ENCODE data around the gene MMP11. TPM values are rescaled to one million over a fixed set of nuclear protein-coding genes. Genes with fewer than 3 reads are reported as not detected.
"Not testable (repeated sequence)": the region's sequence is repeated elsewhere in the genome, so short reads cannot be mapped to it uniquely, and the experiment has no call there.

MMP11 gene
- polyA plus RNA-seq (2013), result 3.2 and 3.6 TPM in 2 replicates

- WGBS (ENCODE audit: extremely low coverage, insufficient coverage, insufficient read length), result no CpG with 5 or more reads among the region's 79 CpGs
- no peaks in the 10 kb centered on the region for H3K9me3 ChIP-seq (ENCODE audit: insufficient read depth, low read depth, low read length)
- H3K14ac ChIP-seq (ENCODE audit: low read length), result peak within 1 kb of the TSS; percentile 86
- peaks cover 4% of the 10 kb centered on the region for H3K79me2 ChIP-seq (ENCODE audit: control insufficient read depth, insufficient read depth, low read length, poor library complexity)
- H3K4me3 ChIP-seq (ENCODE audit: low read depth, low read length), result peak within 1 kb of the TSS; percentile 66
- peak within 1 kb of the TSS; percentile 71 for H2AFZ ChIP-seq (ENCODE audit: insufficient read depth, low read length, poor library complexity)
- peaks cover 4% of the 10 kb centered on the region for H3K27me3 ChIP-seq (ENCODE audit: insufficient read depth, low read length)
- H2BK5ac ChIP-seq (ENCODE audit: low read depth, low read length, poor library complexity), result peak within 1 kb of the TSS; percentile 42
- H3K4me2 ChIP-seq (ENCODE audit: low read length), result peak within 1 kb of the TSS; percentile 79
- peak within 1 kb of the TSS; percentile 78 for H2BK12ac ChIP-seq (ENCODE audit: low read length)
- peaks cover 27% of the 10 kb centered on the region in 2 experiments for H3K4me1 ChIP-seq (ENCODE audit: control insufficient read depth in 1 of 2, insufficient read depth in 2 of 2, low read length in 2 of 2)
- peak within 1 kb of the TSS; percentile 83 for H4K12ac ChIP-seq (ENCODE audit: low read depth, low read length)
- DNase-seq, result peak; percentile 43 to 66
- H3K23ac ChIP-seq (ENCODE audit: low read length), result no peak within 1 kb of the TSS
- H3K79me1 ChIP-seq (ENCODE audit: low read length), result peaks cover 15% of the 10 kb centered on the region
- peak within 1 kb of the TSS; percentile 85 for H3K18ac ChIP-seq (ENCODE audit: low read length)
- H2BK120ac ChIP-seq (ENCODE audit: insufficient read depth, low read length, poor library complexity), result peak within 1 kb of the TSS; percentile 71
- H3K9ac ChIP-seq (ENCODE audit: low read length), result peak within 1 kb of the TSS; percentile 55
- no peaks in the 10 kb centered on the region for H3K36me3 ChIP-seq (ENCODE audit: control insufficient read depth in 1 of 2, insufficient read depth in 2 of 2, low read length in 2 of 2)
- peak within 1 kb of the TSS; percentile 87 for H4K8ac ChIP-seq (ENCODE audit: low read depth, low read length)
- H3K27ac ChIP-seq (ENCODE audit: low read depth, low read length), result no peak within 1 kb of the TSS
- peak within 1 kb of the TSS; percentile 55 for H2AK5ac ChIP-seq (ENCODE audit: low read length)
- peak within 1 kb of the TSS; percentile 89 for H4K91ac ChIP-seq (ENCODE audit: low read depth, low read length)
- H3K4ac ChIP-seq (ENCODE audit: low read depth, low read length), result peak within 1 kb of the TSS; percentile 51
Observed at GRCh38 chr22:23772649-23773473, at the start of gene MMP11. MMP11 (plus strand) TSS chr22:23772849; CDS start chr22:23772871, 22 bp downstream.

GRCh38 chr22:23728108-23728507 is 44.5 kb upstream of the MMP11 start:
- not testable (repeated sequence) for H3K18ac ChIP-seq (ENCODE audit: low read length); H3K79me2 ChIP-seq (ENCODE audit: control insufficient read depth, insufficient read depth, low read length, poor library complexity); H3K79me1 ChIP-seq (ENCODE audit: low read length)

GRCh38 chr22:23737696-23738095 is 35.0 kb upstream of the MMP11 start:
- no peak overlapping the region for H3K4me3 ChIP-seq (ENCODE audit: low read depth, low read length)
- H3K4ac ChIP-seq (ENCODE audit: low read depth, low read length), result no peak overlapping the region
- H3K79me1 ChIP-seq (ENCODE audit: low read length), result no peaks in the 10 kb centered on the region
- no peak overlapping the region for H3K18ac ChIP-seq (ENCODE audit: low read length)
- H2AK5ac ChIP-seq (ENCODE audit: low read length), result no peak overlapping the region
- H4K12ac ChIP-seq (ENCODE audit: low read depth, low read length), result no peak overlapping the region
- H3K23ac ChIP-seq (ENCODE audit: low read length), result no peak overlapping the region
- no peaks in the 10 kb centered on the region for H3K36me3 ChIP-seq (ENCODE audit: control insufficient read depth in 1 of 2, insufficient read depth in 2 of 2, low read length in 2 of 2)
- H2BK12ac ChIP-seq (ENCODE audit: low read length), result no peak overlapping the region
- H2BK5ac ChIP-seq (ENCODE audit: low read depth, low read length, poor library complexity), result no peak overlapping the region
- H3K14ac ChIP-seq (ENCODE audit: low read length), result no peak overlapping the region
- peaks cover 3% of the 10 kb centered on the region for H3K9me3 ChIP-seq (ENCODE audit: insufficient read depth, low read depth, low read length)
- H3K9ac ChIP-seq (ENCODE audit: low read length), result no peak overlapping the region
- H3K79me2 ChIP-seq (ENCODE audit: control insufficient read depth, insufficient read depth, low read length, poor library complexity), result no peaks in the 10 kb centered on the region
- H2BK120ac ChIP-seq (ENCODE audit: insufficient read depth, low read length, poor library complexity), result no peak overlapping the region
- no peak overlapping the region for H3K27ac ChIP-seq (ENCODE audit: low read depth, low read length)
- no peaks in the 10 kb centered on the region for H3K27me3 ChIP-seq (ENCODE audit: insufficient read depth, low read length)
- H3K4me2 ChIP-seq (ENCODE audit: low read length), result no peak overlapping the region
- H4K91ac ChIP-seq (ENCODE audit: low read depth, low read length), result no peak overlapping the region
- DNase-seq, result no peak
- no peaks in the 10 kb centered on the region for H3K4me1 ChIP-seq (ENCODE audit: control insufficient read depth in 1 of 2, insufficient read depth in 2 of 2, low read length in 2 of 2)
- H2AFZ ChIP-seq (ENCODE audit: insufficient read depth, low read length, poor library complexity), result no peak overlapping the region
- H4K8ac ChIP-seq (ENCODE audit: low read depth, low read length), result no peak overlapping the region

More at GRCh38 chr22:23728108-23728507, 44.5 kb upstream of the MMP11 start:
- H3K4me2 ChIP-seq (ENCODE audit: low read length); H4K91ac ChIP-seq (ENCODE audit: low read depth, low read length); H3K4ac ChIP-seq (ENCODE audit: low read depth, low read length); H2BK120ac ChIP-seq (ENCODE audit: insufficient read depth, low read length, poor library complexity); H2BK12ac ChIP-seq (ENCODE audit: low read length); H3K9me3 ChIP-seq (ENCODE audit: insufficient read depth, low read depth, low read length); H4K12ac ChIP-seq (ENCODE audit: low read depth, low read length); DNase-seq; H3K36me3 ChIP-seq (ENCODE audit: control insufficient read depth in 1 of 2, insufficient read depth in 2 of 2, low read length in 2 of 2); H3K4me3 ChIP-seq (ENCODE audit: low read depth, low read length); H3K27me3 ChIP-seq (ENCODE audit: insufficient read depth, low read length); H3K9ac ChIP-seq (ENCODE audit: low read length); H3K14ac ChIP-seq (ENCODE audit: low read length); H2AK5ac ChIP-seq (ENCODE audit: low read length); H3K4me1 ChIP-seq (ENCODE audit: control insufficient read depth in 1 of 2, insufficient read depth in 2 of 2, low read length in 2 of 2); H3K27ac ChIP-seq (ENCODE audit: low read depth, low read length); H4K8ac ChIP-seq (ENCODE audit: low read depth, low read length); H2BK5ac ChIP-seq (ENCODE audit: low read depth, low read length, poor library complexity); H3K23ac ChIP-seq (ENCODE audit: low read length); H2AFZ ChIP-seq (ENCODE audit: insufficient read depth, low read length, poor library complexity): not testable (repeated sequence)
- WGBS (ENCODE audit: extremely low coverage, insufficient coverage, insufficient read length), result no CpG with 5 or more reads among the region's 4 CpGs

- H2BK12ac ChIP-seq (ENCODE audit: low read length), result no peak overlapping the region
- H4K91ac ChIP-seq (ENCODE audit: low read depth, low read length), result no peak overlapping the region
- no peaks in the 10 kb centered on the region for H3K79me2 ChIP-seq (ENCODE audit: control insufficient read depth, insufficient read depth, low read length, poor library complexity)
- H4K12ac ChIP-seq (ENCODE audit: low read depth, low read length), result no peak overlapping the region
- H3K9ac ChIP-seq (ENCODE audit: low read length), result no peak overlapping the region
- H3K9me3 ChIP-seq (ENCODE audit: insufficient read depth, low read depth, low read length), result peaks cover 5% of the 10 kb centered on the region
- no peak overlapping the region for H2BK120ac ChIP-seq (ENCODE audit: insufficient read depth, low read length, poor library complexity)
- peaks cover 5 to 8% of the 10 kb centered on the region in 2 experiments for H3K4me1 ChIP-seq (ENCODE audit: control insufficient read depth in 1 of 2, insufficient read depth in 2 of 2, low read length in 2 of 2)
- H2AK5ac ChIP-seq (ENCODE audit: low read length), result no peak overlapping the region
- H3K14ac ChIP-seq (ENCODE audit: low read length), result no peak overlapping the region
- H3K23ac ChIP-seq (ENCODE audit: low read length), result no peak overlapping the region
- no peak overlapping the region for H3K4me2 ChIP-seq (ENCODE audit: low read length)
- no peak overlapping the region for H2AFZ ChIP-seq (ENCODE audit: insufficient read depth, low read length, poor library complexity)
- no peak for DNase-seq
- no peak overlapping the region for H3K4ac ChIP-seq (ENCODE audit: low read depth, low read length)
- WGBS (ENCODE audit: extremely low coverage, insufficient coverage, insufficient read length), result no CpG with 5 or more reads among the region's 7 CpGs
- H3K4me3 ChIP-seq (ENCODE audit: low read depth, low read length), result no peak overlapping the region
- H3K18ac ChIP-seq (ENCODE audit: low read length), result no peak overlapping the region
- no peak overlapping the region for H3K27ac ChIP-seq (ENCODE audit: low read depth, low read length)
- H4K8ac ChIP-seq (ENCODE audit: low read depth, low read length), result no peak overlapping the region
- H3K27me3 ChIP-seq (ENCODE audit: insufficient read depth, low read length), result no peaks in the 10 kb centered on the region
- no peak overlapping the region for H2BK5ac ChIP-seq (ENCODE audit: low read depth, low read length, poor library complexity)
- H3K79me1 ChIP-seq (ENCODE audit: low read length), result no peaks in the 10 kb centered on the region
- H3K36me3 ChIP-seq (ENCODE audit: control insufficient read depth in 1 of 2, insufficient read depth in 2 of 2, low read length in 2 of 2), result peaks cover 11 to 16% of the 10 kb centered on the region in 2 experiments
Observed at GRCh38 chr22:23742505-23743264, 30.0 kb upstream of the MMP11 start.

Measured in trophoblast cell (in vitro differentiated cells and primary cell).